K562 (cell line): Measurements from ENCODE around the gene CHN2.

Experiments
- CBX5 ChIP-seq: IDR thresholded peaks from 2 replicates; pipeline ENCODE4 v1.6.1; 2014; ENCODE audit warnings: low read depth, borderline replicate concordance
- GABPB2 ChIP-seq: fragments of 250-450 bp; sonication (Bioruptor Pico); conservative IDR thresholded peaks from 2 replicates; pipeline ENCODE4 v1.5.1; 2021; ENCODE audit warnings: mild to moderate bottlenecking
- NFXL1 ChIP-seq: fragments of 450-650 bp; formaldehyde crosslinking; IDR thresholded peaks from 2 replicates; pipeline ENCODE4 v1.4.0; 2021; ENCODE audit warnings: mild to moderate bottlenecking
- POLR2AphosphoS5 ChIP-seq: IDR thresholded peaks from 2 replicates; pipeline ENCODE4 v1.6.1; 2011; ENCODE audit warnings: mild to moderate bottlenecking, low read depth, low read length, moderate library complexity; ENCODE audit not compliant: control insufficient read depth, insufficient read depth
- TARDBP ChIP-seq: fragments of 450-650 bp; IDR thresholded peaks from 2 replicates; pipeline ENCODE4 v1.6.1; 2016
- TF ChIP-seq, protein P1 (sequence below): sonication (generic); formaldehyde crosslinking; IDR thresholded peaks from 2 replicates; pipeline ENCODE4 v1.8.0; 2022; ENCODE audit warnings: mild to moderate bottlenecking, missing genetic modification reagents

- no peak for TF ChIP-seq CBX5
- TF ChIP-seq POLR2AphosphoS5: no peak
- no peak for TF ChIP-seq GABPB2
- no peak for TF ChIP-seq TARDBP
- no peak for TF ChIP-seq NFXL1 (CRISPR knock-in tag)
- TF ChIP-seq, protein P1, sequence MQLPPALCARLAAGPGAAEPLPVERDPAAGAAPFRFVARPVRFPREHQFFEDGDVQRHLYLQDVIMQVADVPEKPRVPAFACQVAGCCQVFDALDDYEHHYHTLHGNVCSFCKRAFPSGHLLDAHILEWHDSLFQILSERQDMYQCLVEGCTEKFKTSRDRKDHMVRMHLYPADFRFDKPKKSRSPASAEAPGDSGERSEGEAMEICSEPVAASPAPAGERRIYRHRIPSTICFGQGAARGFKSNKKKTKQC: no peak
These were observed 329.2 kb downstream of the CHN2 start for GRCh38 chr7:29523728-29524127.
